ENCODE measurements around the gene GSC2. TPM values are rescaled to one million over a fixed set of nuclear protein-coding genes. Genes with fewer than 3 reads are reported as not detected.

The GSC2 gene
- total and polyA plus RNA-seq, 4 donors: not detected

DNA sequence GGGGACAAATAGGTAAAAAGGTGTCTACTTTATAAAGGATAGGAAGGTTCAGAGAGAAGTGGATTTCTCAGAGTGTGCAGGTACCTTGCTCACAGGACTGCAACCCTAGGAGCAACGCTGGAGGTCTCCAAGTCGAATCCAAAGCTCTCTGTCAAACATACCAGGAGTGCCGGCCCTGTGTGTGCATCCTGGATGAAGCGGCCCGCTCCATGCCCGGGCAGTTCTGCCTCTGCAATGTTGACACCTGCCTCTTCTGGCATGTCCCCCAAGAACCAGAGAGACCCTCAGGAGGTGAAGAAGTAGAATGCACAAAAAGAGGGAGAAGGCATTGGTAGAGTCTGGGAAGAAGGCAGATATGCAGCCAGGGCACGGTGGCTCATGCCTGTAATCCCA, 22.1 kb downstream of the GSC2 start (continued):
- TF ChIP-seq HNF4G (IDR thresholded peaks at IDR 0.05) (no peak), EGR1 (IDR thresholded peaks at IDR 0.05; ENCODE audit: low read depth in 2 of 2) (no peak), HNF4A (conservative IDR thresholded peaks at IDR 0.05) (no peak), RXRA (IDR thresholded peaks at IDR 0.05) (no peak), GABPA (IDR thresholded peaks at IDR 0.05 in 1 of 2, conservative IDR thresholded peaks at IDR 0.05 in 1 of 2) (no peak), TAF1 (conservative IDR thresholded peaks at IDR 0.05) (no peak), RAD21 (IDR thresholded peaks at IDR 0.05) (no peak)

DNA sequence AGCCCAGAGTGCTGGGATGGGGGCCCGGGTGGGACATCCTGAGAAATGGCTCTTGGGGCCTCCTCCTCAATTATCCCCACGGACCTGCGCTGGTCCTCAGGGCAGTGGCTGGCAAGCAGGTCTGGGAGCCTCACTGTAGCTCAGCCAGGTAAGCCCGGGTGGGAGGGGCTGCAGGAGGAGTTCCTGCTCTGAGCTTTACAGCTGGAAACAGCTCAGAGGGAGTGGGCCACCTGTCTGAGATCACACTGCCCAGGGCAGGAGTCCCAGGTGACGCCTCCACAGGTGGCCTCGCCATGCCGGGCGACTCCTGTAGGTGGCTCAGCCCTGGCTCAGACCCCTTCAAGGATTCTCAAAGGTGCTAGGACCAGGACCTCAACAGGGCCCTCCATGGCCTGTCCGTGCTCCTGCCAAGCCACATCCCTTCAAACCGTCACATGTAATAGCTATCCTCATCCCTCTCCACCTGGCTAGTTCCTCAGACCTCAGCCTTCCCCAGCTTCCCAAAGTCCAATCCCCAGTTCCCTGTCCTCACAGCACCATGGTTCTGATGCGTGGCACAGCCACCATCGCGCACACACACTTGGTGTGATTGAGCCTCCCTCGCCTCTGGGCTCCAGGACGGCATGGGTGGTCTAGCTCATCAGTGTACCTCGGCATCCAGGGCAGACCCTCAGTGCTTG, 22.6 kb downstream of the GSC2 start:
- H3K4me3 ChIP-seq (ENCODE audit: low read depth in 1 of 3, low read length in 3 of 3): no peak overlapping the region
- no peak overlapping the region for H3K27ac ChIP-seq (ENCODE audit: low read depth in 1 of 2, low read length in 2 of 2)
- no peaks in the 10 kb centered on the region for H3K9me3 ChIP-seq (ENCODE audit: control insufficient read depth in 4 of 4, low read length in 3 of 4)
- no peaks in the 10 kb centered on the region for H3K27me3 ChIP-seq (ENCODE audit: control insufficient read depth in 4 of 4, insufficient read depth in 4 of 4, low read length in 3 of 4)
- peaks cover 0 to 6% (median 3%) of the 10 kb centered on the region in 4 donors for H3K4me1 ChIP-seq (ENCODE audit: control insufficient read depth in 4 of 4, insufficient read depth in 4 of 4, low read length in 3 of 4)
- 90% methylated on average over 16 of the region's 16 CpGs for WGBS
- H3K9ac ChIP-seq (ENCODE audit: low read depth in 1 of 2, low read length in 2 of 2): no peak overlapping the region
- peaks cover 0 to 5% (median 0%) of the 10 kb centered on the region in 4 donors for H3K36me3 ChIP-seq (ENCODE audit: control insufficient read depth in 4 of 4, insufficient read depth in 3 of 4, low read depth in 1 of 4, low read length in 3 of 4)
- no peak for DNase-seq (ENCODE audit: low spot score)
- TF ChIP-seq TAF1 (conservative IDR thresholded peaks at IDR 0.05) (no peak), EGR1 (IDR thresholded peaks at IDR 0.05; ENCODE audit: low read depth in 2 of 2) (no peak), JUND (IDR thresholded peaks at IDR 0.05) (no peak), SP1 (IDR thresholded peaks at IDR 0.05) (no peak), FOXA2 (IDR thresholded peaks at IDR 0.05) (no peak), FOXA1 (IDR thresholded peaks at IDR 0.05) (no peak), RXRA (IDR thresholded peaks at IDR 0.05) (no peak), YY1 (IDR thresholded peaks at IDR 0.05) (no peak), HNF4G (IDR thresholded peaks at IDR 0.05) (no peak), RAD21 (IDR thresholded peaks at IDR 0.05) (no peak), HNF4A (conservative IDR thresholded peaks at IDR 0.05) (no peak), NR2F2 (IDR thresholded peaks at IDR 0.05) (no peak), GABPA (IDR thresholded peaks at IDR 0.05 in 1 of 2, conservative IDR thresholded peaks at IDR 0.05 in 1 of 2) (no peak)
- TF ChIP-seq, protein P1, sequence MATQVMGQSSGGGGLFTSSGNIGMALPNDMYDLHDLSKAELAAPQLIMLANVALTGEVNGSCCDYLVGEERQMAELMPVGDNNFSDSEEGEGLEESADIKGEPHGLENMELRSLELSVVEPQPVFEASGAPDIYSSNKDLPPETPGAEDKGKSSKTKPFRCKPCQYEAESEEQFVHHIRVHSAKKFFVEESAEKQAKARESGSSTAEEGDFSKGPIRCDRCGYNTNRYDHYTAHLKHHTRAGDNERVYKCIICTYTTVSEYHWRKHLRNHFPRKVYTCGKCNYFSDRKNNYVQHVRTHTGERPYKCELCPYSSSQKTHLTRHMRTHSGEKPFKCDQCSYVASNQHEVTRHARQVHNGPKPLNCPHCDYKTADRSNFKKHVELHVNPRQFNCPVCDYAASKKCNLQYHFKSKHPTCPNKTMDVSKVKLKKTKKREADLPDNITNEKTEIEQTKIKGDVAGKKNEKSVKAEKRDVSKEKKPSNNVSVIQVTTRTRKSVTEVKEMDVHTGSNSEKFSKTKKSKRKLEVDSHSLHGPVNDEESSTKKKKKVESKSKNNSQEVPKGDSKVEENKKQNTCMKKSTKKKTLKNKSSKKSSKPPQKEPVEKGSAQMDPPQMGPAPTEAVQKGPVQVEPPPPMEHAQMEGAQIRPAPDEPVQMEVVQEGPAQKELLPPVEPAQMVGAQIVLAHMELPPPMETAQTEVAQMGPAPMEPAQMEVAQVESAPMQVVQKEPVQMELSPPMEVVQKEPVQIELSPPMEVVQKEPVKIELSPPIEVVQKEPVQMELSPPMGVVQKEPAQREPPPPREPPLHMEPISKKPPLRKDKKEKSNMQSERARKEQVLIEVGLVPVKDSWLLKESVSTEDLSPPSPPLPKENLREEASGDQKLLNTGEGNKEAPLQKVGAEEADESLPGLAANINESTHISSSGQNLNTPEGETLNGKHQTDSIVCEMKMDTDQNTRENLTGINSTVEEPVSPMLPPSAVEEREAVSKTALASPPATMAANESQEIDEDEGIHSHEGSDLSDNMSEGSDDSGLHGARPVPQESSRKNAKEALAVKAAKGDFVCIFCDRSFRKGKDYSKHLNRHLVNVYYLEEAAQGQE (IDR thresholded peaks at IDR 0.05): no peak
- TF ChIP-seq, protein P2, sequence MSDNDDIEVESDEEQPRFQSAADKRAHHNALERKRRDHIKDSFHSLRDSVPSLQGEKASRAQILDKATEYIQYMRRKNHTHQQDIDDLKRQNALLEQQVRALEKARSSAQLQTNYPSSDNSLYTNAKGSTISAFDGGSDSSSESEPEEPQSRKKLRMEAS (IDR thresholded peaks at IDR 0.05): no peak
- TF ChIP-seq, protein P3, sequence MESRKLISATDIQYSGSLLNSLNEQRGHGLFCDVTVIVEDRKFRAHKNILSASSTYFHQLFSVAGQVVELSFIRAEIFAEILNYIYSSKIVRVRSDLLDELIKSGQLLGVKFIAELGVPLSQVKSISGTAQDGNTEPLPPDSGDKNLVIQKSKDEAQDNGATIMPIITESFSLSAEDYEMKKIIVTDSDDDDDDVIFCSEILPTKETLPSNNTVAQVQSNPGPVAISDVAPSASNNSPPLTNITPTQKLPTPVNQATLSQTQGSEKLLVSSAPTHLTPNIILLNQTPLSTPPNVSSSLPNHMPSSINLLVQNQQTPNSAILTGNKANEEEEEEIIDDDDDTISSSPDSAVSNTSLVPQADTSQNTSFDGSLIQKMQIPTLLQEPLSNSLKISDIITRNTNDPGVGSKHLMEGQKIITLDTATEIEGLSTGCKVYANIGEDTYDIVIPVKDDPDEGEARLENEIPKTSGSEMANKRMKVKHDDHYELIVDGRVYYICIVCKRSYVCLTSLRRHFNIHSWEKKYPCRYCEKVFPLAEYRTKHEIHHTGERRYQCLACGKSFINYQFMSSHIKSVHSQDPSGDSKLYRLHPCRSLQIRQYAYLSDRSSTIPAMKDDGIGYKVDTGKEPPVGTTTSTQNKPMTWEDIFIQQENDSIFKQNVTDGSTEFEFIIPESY (IDR thresholded peaks at IDR 0.05): no peak
- TF ChIP-seq, protein P4, sequence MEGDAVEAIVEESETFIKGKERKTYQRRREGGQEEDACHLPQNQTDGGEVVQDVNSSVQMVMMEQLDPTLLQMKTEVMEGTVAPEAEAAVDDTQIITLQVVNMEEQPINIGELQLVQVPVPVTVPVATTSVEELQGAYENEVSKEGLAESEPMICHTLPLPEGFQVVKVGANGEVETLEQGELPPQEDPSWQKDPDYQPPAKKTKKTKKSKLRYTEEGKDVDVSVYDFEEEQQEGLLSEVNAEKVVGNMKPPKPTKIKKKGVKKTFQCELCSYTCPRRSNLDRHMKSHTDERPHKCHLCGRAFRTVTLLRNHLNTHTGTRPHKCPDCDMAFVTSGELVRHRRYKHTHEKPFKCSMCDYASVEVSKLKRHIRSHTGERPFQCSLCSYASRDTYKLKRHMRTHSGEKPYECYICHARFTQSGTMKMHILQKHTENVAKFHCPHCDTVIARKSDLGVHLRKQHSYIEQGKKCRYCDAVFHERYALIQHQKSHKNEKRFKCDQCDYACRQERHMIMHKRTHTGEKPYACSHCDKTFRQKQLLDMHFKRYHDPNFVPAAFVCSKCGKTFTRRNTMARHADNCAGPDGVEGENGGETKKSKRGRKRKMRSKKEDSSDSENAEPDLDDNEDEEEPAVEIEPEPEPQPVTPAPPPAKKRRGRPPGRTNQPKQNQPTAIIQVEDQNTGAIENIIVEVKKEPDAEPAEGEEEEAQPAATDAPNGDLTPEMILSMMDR (IDR thresholded peaks at IDR 0.05; ENCODE audit: low read depth, low read length, missing input control): no peak
- TF ChIP-seq, protein P5, sequence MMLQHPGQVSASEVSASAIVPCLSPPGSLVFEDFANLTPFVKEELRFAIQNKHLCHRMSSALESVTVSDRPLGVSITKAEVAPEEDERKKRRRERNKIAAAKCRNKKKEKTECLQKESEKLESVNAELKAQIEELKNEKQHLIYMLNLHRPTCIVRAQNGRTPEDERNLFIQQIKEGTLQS (IDR thresholded peaks at IDR 0.05): no peak

Data from liver (tissue), 9 donors.